GM23338 (cell line): ENCODE data around the gene ANKIB1. TPM values are rescaled to one million over a fixed set of nuclear protein-coding genes. Genes with fewer than 3 reads are reported as not detected.

Source experiments
- ATAC-seq: fragments of 200-7000 bp; cut with Tn5 transposase; 3 replicates; pipeline ENCODE4 v1.9.1; 2020
- DNase-seq: peaks from one replicate; pipeline ENCODE4 v3.0.0-alpha.2; 2015; ENCODE audit warnings: low spot score
- H2AFZ ChIP-seq: fragments of 200-600 bp; sonication (generic); 2 replicates; pipeline ENCODE4 v1.8.0; 2016; ENCODE audit warnings: antibody characterized with exemption, mild to moderate bottlenecking, moderate library complexity
- H3F3A ChIP-seq: fragments of 200-600 bp; sonication (generic); replicated peaks from 2 replicates; pipeline ENCODE4 v1.8.0; 2017; ENCODE audit warnings: antibody characterized with exemption, mixed run types, low read depth
- H3K27ac ChIP-seq: fragments of 200-600 bp; sonication (generic); 2 replicates; pipeline ENCODE4 v1.6.1; 2016; ENCODE audit warnings: low read depth
- H3K27me3 ChIP-seq: fragments of 200-600 bp; sonication (generic); 2 replicates; pipeline ENCODE4 v1.8.0; 2016; ENCODE audit warnings: mild to moderate bottlenecking, mixed run types, moderate library complexity; ENCODE audit not compliant: insufficient read depth
- H3K36me3 ChIP-seq: fragments of 200-600 bp; sonication (generic); 2 replicates; pipeline ENCODE4 v1.8.0; 2016; ENCODE audit warnings: mild to moderate bottlenecking; ENCODE audit not compliant: insufficient read depth
- H3K4me1 ChIP-seq: fragments of 200-600 bp; sonication (generic); 2 replicates; pipeline ENCODE4 v1.8.0; 2016; ENCODE audit warnings: mild to moderate bottlenecking, moderate library complexity; ENCODE audit not compliant: insufficient read depth
- H3K4me2 ChIP-seq: fragments of 200-600 bp; sonication (generic); 2 replicates; pipeline ENCODE4 v1.7.1; 2017; ENCODE audit warnings: mixed run types
- H3K4me3 ChIP-seq: fragments of 200-600 bp; sonication (generic); 2 replicates; pipeline ENCODE4 v1.6.1; 2016; ENCODE audit warnings: mixed run types
- H3K79me2 ChIP-seq: fragments of 200-600 bp; sonication (generic); replicated peaks from 2 replicates; pipeline ENCODE4 v1.8.0; 2017; ENCODE audit warnings: mild to moderate bottlenecking; ENCODE audit not compliant: insufficient read depth
- H3K9me2 ChIP-seq: fragments of 200-600 bp; sonication (generic); 2 replicates; pipeline ENCODE4 v1.8.0; 2017; ENCODE audit not compliant: insufficient read depth
- H4K20me1 ChIP-seq: fragments of 200-600 bp; sonication (generic); replicated peaks from 2 replicates; pipeline ENCODE4 v1.8.0; 2017; ENCODE audit warnings: mild to moderate bottlenecking; ENCODE audit not compliant: insufficient read depth
- H3K27ac Mint-ChIP-seq: 2 replicates; pipeline ENCODE4 v1.8.0; 2020; ENCODE audit warnings: inconsistent platforms, mild to moderate bottlenecking, moderate library complexity, mixed read lengths
- H3K27me3 Mint-ChIP-seq: 3 replicates; pipeline ENCODE4 v1.8.0; 2022; ENCODE audit warnings: low read depth, mild to moderate bottlenecking, moderate library complexity, mixed read lengths, inconsistent platforms; ENCODE audit not compliant: insufficient read depth, poor library complexity
- H3K36me3 Mint-ChIP-seq: 3 replicates; pipeline ENCODE4 v1.8.0; 2021; ENCODE audit warnings: low read depth, mild to moderate bottlenecking, inconsistent platforms, moderate library complexity, mixed read lengths
- H3K4me1 Mint-ChIP-seq: 3 replicates; pipeline ENCODE4 v1.8.0; 2020; ENCODE audit warnings: mild to moderate bottlenecking, inconsistent platforms, mixed read lengths
- H3K4me3 Mint-ChIP-seq: 3 replicates; pipeline ENCODE4 v1.8.0; 2021; ENCODE audit warnings: moderate library complexity, mild to moderate bottlenecking, inconsistent platforms, mixed read lengths
- H3K9me3 Mint-ChIP-seq: 3 replicates; pipeline ENCODE4 v1.8.0; 2020; ENCODE audit warnings: moderate library complexity, mild to moderate bottlenecking, inconsistent platforms, mixed read lengths
- CREB1 ChIP-seq: fragments of 250-450 bp; sonication (Bioruptor Pico); IDR thresholded peaks from 2 replicates; pipeline ENCODE4 v1.5.0; 2020; ENCODE audit warnings: low read depth, mild to moderate bottlenecking, moderate library complexity
- CTCF ChIP-seq, 2 experiments: fragments of 200-600 bp in 1 of 2; sonication (generic) in 1 of 2; conservative IDR thresholded peaks; 2 replicates each; pipeline versions ENCODE4 v1.5.1 to v1.6.1; 2016 to 2017; ENCODE audit warnings: antibody characterized with exemption in 2 of 2, low read depth in 2 of 2, mild to moderate bottlenecking in 2 of 2, moderate library complexity in 1 of 2
- EZH2 ChIP-seq: fragments of 200-600 bp; sonication (generic); IDR thresholded peaks from one replicate; pipeline ENCODE4 v1.8.0; 2017; ENCODE audit warnings: antibody characterized with exemption, mild to moderate bottlenecking, low read depth; ENCODE audit not compliant: unreplicated experiment
- EZH2phosphoT487 ChIP-seq: fragments of 200-600 bp; sonication (generic); IDR thresholded peaks from one replicate; pipeline ENCODE4 v1.8.1; 2018; ENCODE audit warnings: antibody characterized with exemption; ENCODE audit not compliant: unreplicated experiment
- JUNB ChIP-seq: IDR thresholded peaks from one replicate; pipeline ENCODE4 v1.6.1; 2016; ENCODE audit warnings: antibody characterized with exemption; ENCODE audit not compliant: unreplicated experiment
- NANOG ChIP-seq: IDR thresholded peaks from 2 replicates; pipeline ENCODE4 v1.6.1; 2016; ENCODE audit warnings: antibody characterized with exemption, borderline replicate concordance
- POLR2AphosphoS5 ChIP-seq: IDR thresholded peaks from 2 replicates; pipeline ENCODE4 v1.6.1; 2016; ENCODE audit warnings: antibody characterized with exemption, low read depth
- REST ChIP-seq: IDR thresholded peaks from one replicate; pipeline ENCODE4 v1.6.1; 2018; ENCODE audit warnings: antibody characterized with exemption; ENCODE audit not compliant: unreplicated experiment
- STAT1 ChIP-seq: IDR thresholded peaks from one replicate; pipeline ENCODE4 v1.6.1; 2016; ENCODE audit warnings: antibody characterized with exemption; ENCODE audit not compliant: unreplicated experiment
- ZNF114 ChIP-seq: fragments of 250-450 bp; sonication (Bioruptor Pico); IDR thresholded peaks from 2 replicates; pipeline ENCODE4 v1.5.0; 2020; ENCODE audit warnings: mild to moderate bottlenecking, moderate library complexity
- ZNF331 ChIP-seq: fragments of 250-450 bp; sonication (Bioruptor Pico); IDR thresholded peaks from 2 replicates; pipeline ENCODE4 v1.5.0; 2020; ENCODE audit warnings: low read depth, mild to moderate bottlenecking, moderate library complexity
- ZNF462 ChIP-seq: fragments of 250-450 bp; sonication (Bioruptor Pico); IDR thresholded peaks from 2 replicates; pipeline ENCODE4 v1.5.0; 2020; ENCODE audit warnings: mild to moderate bottlenecking, moderate library complexity
- polyA plus RNA-seq: library from polyadenylated mRNA; unstranded; fragments of >200 nt; fragmentation: Nextera tagmentation; extraction: Ambion mirVana; gene quantifications from 2 replicates; pipeline ENCODE4 v1.2.1, GENCODE V29; 2016
- total RNA-seq: library from RNA; depleted of rRNA; stranded (reverse); fragments of >200 nt; shearing (Covaris generic); gene quantifications from 2 replicates; pipeline ENCODE4 v1.2.3, GENCODE V29; 2014
- TF ChIP-seq, protein P1 (sequence below): IDR thresholded peaks from 2 replicates; pipeline ENCODE4 v1.6.1; 2016; ENCODE audit warnings: antibody characterized with exemption

The ANKIB1 gene
- total and polyA plus RNA-seq, 2 experiments from 2014 or later, result 19.1 to 40.3 TPM

DNA sequence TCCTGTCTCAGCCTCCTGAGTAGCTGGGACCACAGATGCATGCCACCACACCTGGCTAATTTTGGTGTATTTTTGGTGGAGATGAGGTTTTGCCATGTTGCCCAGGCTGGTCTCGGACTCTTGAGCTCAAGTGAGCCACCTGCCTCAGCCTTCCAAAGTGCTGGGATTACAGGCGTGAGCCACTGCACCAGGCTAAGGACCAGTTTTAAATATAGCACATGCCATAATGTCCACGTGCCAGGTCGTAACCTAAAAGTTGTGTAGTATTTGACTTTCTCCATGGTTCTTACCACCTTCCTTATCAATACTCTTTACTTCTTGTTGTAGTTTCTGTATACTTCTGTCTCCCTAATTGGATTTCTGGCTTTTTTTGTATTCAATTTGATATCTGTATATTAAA, 13.3 kb downstream of the ANKIB1 start (continued):
- no peak for TF ChIP-seq CREB1 (CRISPR knock-in tag)

DNA sequence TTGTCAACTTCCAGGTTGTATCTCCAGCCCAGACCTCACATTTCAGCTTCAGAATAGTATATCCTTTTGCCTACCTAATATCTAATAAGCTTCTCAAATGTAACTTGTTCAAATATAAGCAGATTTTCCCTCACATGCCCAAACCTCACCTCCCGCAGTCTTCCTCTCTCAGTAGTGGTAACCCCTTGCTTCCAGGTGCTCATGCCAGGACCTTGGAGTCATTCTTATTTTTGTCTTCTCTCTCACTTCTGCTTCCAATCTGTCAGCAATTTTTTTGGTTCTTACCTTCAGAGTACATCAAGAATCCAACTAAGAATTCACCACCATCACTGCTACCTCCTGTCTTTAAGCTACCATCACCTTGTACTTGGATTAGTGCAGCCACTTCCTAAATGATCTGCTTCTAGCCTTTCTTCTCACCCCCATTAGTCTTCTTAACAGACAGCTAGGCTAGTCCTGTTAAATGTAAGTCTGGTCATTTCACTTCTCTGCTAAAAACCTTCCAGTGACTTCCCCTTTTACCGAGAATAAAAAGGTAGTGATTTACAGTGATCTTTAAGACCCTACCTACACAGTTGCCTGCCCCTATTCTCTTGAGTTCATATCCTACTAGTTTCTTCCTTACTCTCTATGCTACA, 14.0 kb downstream of the ANKIB1 start:
- Histone ChIP-seq H3K4me1 (no peaks in the 10 kb centered on the region), H3K9me2 (no peaks in the 10 kb centered on the region), H3F3A (no peaks in the 10 kb centered on the region), H3K27me3 (no peaks in the 10 kb centered on the region), H3K79me2 (peaks cover 97% of the 10 kb centered on the region), H4K20me1 (peaks cover 17% of the 10 kb centered on the region), H3K27ac (no peak overlapping the region), H3K4me3 (no peak overlapping the region), H3K4me2 (no peak overlapping the region), H3K36me3 (no peaks in the 10 kb centered on the region), H2AFZ (no peak overlapping the region)
- H3K4me3 Mint-ChIP-seq, result no peak overlapping the region
- ATAC-seq, result no peak
- peaks cover 5% of the 10 kb centered on the region for H3K36me3 Mint-ChIP-seq
- no peaks in the 10 kb centered on the region for H3K4me1 Mint-ChIP-seq
- no peak overlapping the region for H3K27ac Mint-ChIP-seq
- TF ChIP-seq NANOG (no peak), ZNF331 (CRISPR knock-in tag) (no peak), POLR2AphosphoS5 (no peak), STAT1 (no peak), REST (no peak), EZH2phosphoT487 (no peak), CREB1 (CRISPR knock-in tag) (no peak), EZH2 (no peak), JUNB (no peak), ZNF462 (CRISPR knock-in tag) (no peak), CTCF (conservative IDR thresholded peaks at IDR 0.05; ENCODE audit: low read depth in 2 of 2) (no peak), ZNF114 (CRISPR knock-in tag) (no peak)
- TF ChIP-seq, protein P1, sequence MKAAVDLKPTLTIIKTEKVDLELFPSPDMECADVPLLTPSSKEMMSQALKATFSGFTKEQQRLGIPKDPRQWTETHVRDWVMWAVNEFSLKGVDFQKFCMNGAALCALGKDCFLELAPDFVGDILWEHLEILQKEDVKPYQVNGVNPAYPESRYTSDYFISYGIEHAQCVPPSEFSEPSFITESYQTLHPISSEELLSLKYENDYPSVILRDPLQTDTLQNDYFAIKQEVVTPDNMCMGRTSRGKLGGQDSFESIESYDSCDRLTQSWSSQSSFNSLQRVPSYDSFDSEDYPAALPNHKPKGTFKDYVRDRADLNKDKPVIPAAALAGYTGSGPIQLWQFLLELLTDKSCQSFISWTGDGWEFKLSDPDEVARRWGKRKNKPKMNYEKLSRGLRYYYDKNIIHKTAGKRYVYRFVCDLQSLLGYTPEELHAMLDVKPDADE, result no peak
- DNase-seq, result no peak
- H3K9me3 Mint-ChIP-seq, result peaks cover 4% of the 10 kb centered on the region; the same call in 1 of the 3 replicates
- peaks cover 2% of the 10 kb centered on the region for H3K27me3 Mint-ChIP-seq
